HCT116 (cell line): ENCODE measurements around the gene VASN. TPM values are rescaled to one million over a fixed set of nuclear protein-coding genes. Genes with fewer than 3 reads are reported as not detected.
A peak's percentile ranks its signal among the peaks of the same experiment; 100 is the strongest.

Experiments
- ATAC-seq: fragments of 200-7000 bp; cut with Tn5 transposase; 2 replicates; pipeline ENCODE4 v1.9.1; 2020; ENCODE audit warnings: mild to moderate bottlenecking, moderate library complexity
- BruUV-seq: library from RNA; stranded (reverse); fragments of 400-500 nt; replicated peaks from 2 replicates; lab custom pipeline; 2021; lab: Mats Ljungman, UMichigan
- CTCF ChIA-PET: fragments of 300-600 bp; sonication (Branson Sonifier 250); formaldehyde crosslinking; loops from one replicate; lab custom pipeline; 2021; ENCODE audit warnings: antibody characterized with exemption; lab: Charles Lee
- POLR2A ChIA-PET: fragments of 300-600, 350-600 bp; sonication (Branson Sonifier 250); formaldehyde crosslinking; loops from one replicate; lab custom pipeline; 2021; ENCODE audit warnings: antibody characterized with exemption; lab: Charles Lee
- RAD21 ChIA-PET, 2 experiments: fragments of 300-600 bp; sonication (Branson Sonifier 250); formaldehyde crosslinking; loops; one replicate each; lab custom pipeline; 2023; ENCODE audit warnings: low total read pairs in 2 of 2; ENCODE audit not compliant: uncharacterized antibody in 2 of 2, unreplicated experiment in 2 of 2, low non-redundant PET in 1 of 2; lab: Charles Lee
- DNase-seq: peaks from one replicate; pipeline ENCODE4 v3.0.0-alpha.2; 2010; ENCODE audit warnings: low read depth, low spot score
- H2AFZ ChIP-seq: fragments of 200-600 bp; shearing (Covaris generic), sonication (generic); 2 replicates; pipeline ENCODE4 v1.6.1; 2017; ENCODE audit warnings: low read depth, mixed run types, mixed read lengths, antibody characterized with exemption, low read length; ENCODE audit not compliant: poor library complexity, severe bottlenecking
- H3K27ac ChIP-seq: 2 replicates; pipeline ENCODE4 v1.5.1; 2012; ENCODE audit warnings: low read depth, low read length
- H3K27me3 ChIP-seq: fragments of 200-600 bp; sonication (generic); 2 replicates; pipeline ENCODE4 v1.6.1; 2016; ENCODE audit warnings: mixed run types, low read length, mixed read lengths; ENCODE audit not compliant: insufficient read depth
- H3K36me3 ChIP-seq, 2 experiments: fragments of 200-500 bp in 1 of 2; fragments of 200-600 bp in 1 of 2; sonication (Bioruptor generic) in 1 of 2; sonication (generic) in 1 of 2; 2 replicates each; pipeline versions ENCODE4 v1.5.1 to v1.6.1; 2014 to 2016; ENCODE audit warnings: low read length in 2 of 2, inconsistent platforms in 1 of 2, mixed read lengths in 1 of 2, mixed run types in 1 of 2; ENCODE audit not compliant: insufficient read depth in 2 of 2, control insufficient read depth in 1 of 2
- H3K4me1 ChIP-seq, 2 experiments: fragments of 200-600 bp in 1 of 2; sonication (generic) in 1 of 2; 2 replicates each; pipeline versions ENCODE4 v1.5.1 to v1.6.1; 2012 to 2017; ENCODE audit warnings: low read length in 2 of 2, inconsistent platforms in 1 of 2, mild to moderate bottlenecking in 1 of 2, mixed read lengths in 1 of 2, mixed run types in 1 of 2, moderate library complexity in 1 of 2; ENCODE audit not compliant: insufficient read depth in 2 of 2, control insufficient read depth in 1 of 2
- H3K4me2 ChIP-seq: fragments of 200-600 bp; sonication (generic); 2 replicates; pipeline ENCODE4 v1.6.1; 2017; ENCODE audit warnings: mixed run types, low read length, mixed read lengths
- H3K4me3 ChIP-seq, 2 experiments: fragments of 200-600 bp in 1 of 2; sonication (generic) in 1 of 2; replicated peaks in 1 of 2; 2 replicates each; pipeline ENCODE4 v1.5.1; 2011 to 2016; ENCODE audit warnings: low read length in 2 of 2, control low read depth in 1 of 2, low read depth in 1 of 2, mild to moderate bottlenecking in 1 of 2, mixed read lengths in 1 of 2, mixed run types in 1 of 2
- H3K79me2 ChIP-seq: fragments of 200-600 bp; sonication (generic); 2 replicates; pipeline ENCODE4 v1.6.1; 2017; ENCODE audit warnings: mild to moderate bottlenecking, mixed run types, low read length, moderate library complexity, mixed read lengths; ENCODE audit not compliant: insufficient read depth
- H3K9ac ChIP-seq: fragments of 200-600 bp; sonication (generic); 2 replicates; pipeline ENCODE4 v1.6.1; 2016; ENCODE audit warnings: low read length, mixed read lengths
- H3K9me2 ChIP-seq: fragments of 200-600 bp; sonication (generic), shearing (Covaris generic); 2 replicates; pipeline ENCODE4 v1.6.1; 2017; ENCODE audit warnings: mixed run types, mild to moderate bottlenecking, moderate library complexity; ENCODE audit not compliant: insufficient read depth
- H3K9me3 ChIP-seq, 2 experiments: fragments of 200-500 bp in 1 of 2; fragments of 200-600 bp in 1 of 2; sonication (Bioruptor generic) in 1 of 2; sonication (generic) in 1 of 2; 2 replicates each; pipeline ENCODE4 v1.6.1; 2014 to 2017; ENCODE audit warnings: low read length in 2 of 2, mixed read lengths in 2 of 2, inconsistent platforms in 1 of 2, low read depth in 1 of 2, mild to moderate bottlenecking in 1 of 2, mixed run types in 1 of 2, moderate library complexity in 1 of 2; ENCODE audit not compliant: control insufficient read depth in 1 of 2, insufficient read depth in 1 of 2
- H4K20me1 ChIP-seq: fragments of 200-600 bp; sonication (generic), shearing (Covaris generic); 2 replicates; pipeline ENCODE4 v1.6.1; 2017; ENCODE audit warnings: mixed run types, mild to moderate bottlenecking, moderate library complexity; ENCODE audit not compliant: insufficient read depth
- ATF3 ChIP-seq: IDR thresholded peaks from 2 replicates; pipeline ENCODE4 v1.6.1; 2012
- CBX3 ChIP-seq: IDR thresholded peaks from 2 replicates; pipeline ENCODE4 v1.6.1; 2012; ENCODE audit warnings: low read depth
- EGR1 ChIP-seq: IDR thresholded peaks from 2 replicates; pipeline ENCODE4 v1.6.1; 2012; ENCODE audit warnings: low read depth
- ELF1 ChIP-seq: IDR thresholded peaks from 2 replicates; pipeline ENCODE4 v1.6.1; 2012; ENCODE audit warnings: low read depth, borderline replicate concordance
- EZH2 ChIP-seq: fragments of 200-600 bp; sonication (generic); IDR thresholded peaks from 2 replicates; pipeline ENCODE4 v1.6.1; 2017; ENCODE audit warnings: antibody characterized with exemption, mixed run types
- JUND ChIP-seq: IDR thresholded peaks from 2 replicates; pipeline ENCODE4 v1.6.1; 2012
- POLR2A ChIP-seq: IDR thresholded peaks from 2 replicates; pipeline ENCODE4 v1.7.0; 2011; ENCODE audit warnings: borderline replicate concordance; ENCODE audit not compliant: insufficient read depth, insufficient read length; ENCODE audit errors: extremely low read depth
- POLR2AphosphoS5 ChIP-seq: IDR thresholded peaks from 2 replicates; pipeline ENCODE4 v1.6.1; 2011; ENCODE audit warnings: mild to moderate bottlenecking, low read depth, low read length, moderate library complexity
- RAD21 ChIP-seq: IDR thresholded peaks from 2 replicates; pipeline ENCODE4 v1.6.1; 2012; ENCODE audit warnings: low read depth, mild to moderate bottlenecking
- SP1 ChIP-seq: IDR thresholded peaks from 2 replicates; pipeline ENCODE4 v1.6.1; 2012; ENCODE audit warnings: low read depth
- SRF ChIP-seq: IDR thresholded peaks from 2 replicates; pipeline ENCODE4 v1.6.1; 2012; ENCODE audit warnings: low read depth
- YY1 ChIP-seq: IDR thresholded peaks from 2 replicates; pipeline ENCODE4 v1.6.1; 2011; ENCODE audit warnings: low read length, low read depth, moderate library complexity, mild to moderate bottlenecking; ENCODE audit not compliant: insufficient replicate concordance; ENCODE audit errors: extremely low read depth
- intact Hi-C: fragments of 100-400 bp; cut with micrococcal nuclease; formaldehyde crosslinking; loops from 2 replicates; pipeline ENCODE4 v1.10.0; 2022
- total RNA-seq: library from RNA; stranded (reverse); gene quantifications from one replicate; pipeline ENCODE4 v1.2.1, GENCODE V29; 2021; ENCODE audit not compliant: unreplicated experiment
- TF ChIP-seq, protein P1 (sequence below): IDR thresholded peaks from 2 replicates; pipeline ENCODE4 v1.6.1; 2012
- TF ChIP-seq, protein P2 (sequence below): IDR thresholded peaks from 2 replicates; pipeline ENCODE4 v1.6.1; 2012; ENCODE audit warnings: low read depth
- TF ChIP-seq, protein P3 (sequence below), 3 experiments: fragments of 200-600 bp in 1 of 3; sonication (generic) in 1 of 3; IDR thresholded peaks in 2 of 3; conservative IDR thresholded peaks in 1 of 3; 2 replicates each; pipeline ENCODE4 v1.5.1; 2012 to 2017; ENCODE audit warnings: low read depth in 2 of 3, low read length in 2 of 3, antibody characterized with exemption in 1 of 3, borderline replicate concordance in 1 of 3, control low read depth in 1 of 3, mild to moderate bottlenecking in 1 of 3, mixed read lengths in 1 of 3, mixed run types in 1 of 3, moderate library complexity in 1 of 3; ENCODE audit not compliant: insufficient read depth in 1 of 3

Gene VASN
- total RNA-seq, 1 experiment from 2014 or later, result 6.3 TPM

GRCh38 chr16:4386451-4386805 is 14.8 kb downstream of the VASN start:
- Histone ChIP-seq H3K9me2 (no peaks in the 10 kb centered on the region), H2AFZ (no peak overlapping the region), H3K4me3 (no peak overlapping the region), H3K9ac (no peak overlapping the region), H3K79me2 (no peaks in the 10 kb centered on the region), H3K27me3 (no peaks in the 10 kb centered on the region), H4K20me1 (no peaks in the 10 kb centered on the region), H3K27ac (no peak overlapping the region), H3K9me3 (no peaks in the 10 kb centered on the region), H3K36me3 (no peaks in the 10 kb centered on the region), H3K4me1 (peaks cover 0 to 3% of the 10 kb centered on the region in 2 experiments; a peak in 1 of 4 replicates), H3K4me2 (no peak overlapping the region)
- DNase-seq (no peak), ATAC-seq (peak; percentile 35)
- TF ChIP-seq SRF (no peak), RAD21 (no peak), CBX3 (no peak), POLR2AphosphoS5 (no peak), ELF1 (no peak), EZH2 (no peak), SP1 (no peak), ATF3 (no peak), JUND (no peak), YY1 (no peak), EGR1 (no peak), POLR2A (no peak)
- TF ChIP-seq, protein P1, sequence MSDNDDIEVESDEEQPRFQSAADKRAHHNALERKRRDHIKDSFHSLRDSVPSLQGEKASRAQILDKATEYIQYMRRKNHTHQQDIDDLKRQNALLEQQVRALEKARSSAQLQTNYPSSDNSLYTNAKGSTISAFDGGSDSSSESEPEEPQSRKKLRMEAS, result no peak
- TF ChIP-seq, protein P2, sequence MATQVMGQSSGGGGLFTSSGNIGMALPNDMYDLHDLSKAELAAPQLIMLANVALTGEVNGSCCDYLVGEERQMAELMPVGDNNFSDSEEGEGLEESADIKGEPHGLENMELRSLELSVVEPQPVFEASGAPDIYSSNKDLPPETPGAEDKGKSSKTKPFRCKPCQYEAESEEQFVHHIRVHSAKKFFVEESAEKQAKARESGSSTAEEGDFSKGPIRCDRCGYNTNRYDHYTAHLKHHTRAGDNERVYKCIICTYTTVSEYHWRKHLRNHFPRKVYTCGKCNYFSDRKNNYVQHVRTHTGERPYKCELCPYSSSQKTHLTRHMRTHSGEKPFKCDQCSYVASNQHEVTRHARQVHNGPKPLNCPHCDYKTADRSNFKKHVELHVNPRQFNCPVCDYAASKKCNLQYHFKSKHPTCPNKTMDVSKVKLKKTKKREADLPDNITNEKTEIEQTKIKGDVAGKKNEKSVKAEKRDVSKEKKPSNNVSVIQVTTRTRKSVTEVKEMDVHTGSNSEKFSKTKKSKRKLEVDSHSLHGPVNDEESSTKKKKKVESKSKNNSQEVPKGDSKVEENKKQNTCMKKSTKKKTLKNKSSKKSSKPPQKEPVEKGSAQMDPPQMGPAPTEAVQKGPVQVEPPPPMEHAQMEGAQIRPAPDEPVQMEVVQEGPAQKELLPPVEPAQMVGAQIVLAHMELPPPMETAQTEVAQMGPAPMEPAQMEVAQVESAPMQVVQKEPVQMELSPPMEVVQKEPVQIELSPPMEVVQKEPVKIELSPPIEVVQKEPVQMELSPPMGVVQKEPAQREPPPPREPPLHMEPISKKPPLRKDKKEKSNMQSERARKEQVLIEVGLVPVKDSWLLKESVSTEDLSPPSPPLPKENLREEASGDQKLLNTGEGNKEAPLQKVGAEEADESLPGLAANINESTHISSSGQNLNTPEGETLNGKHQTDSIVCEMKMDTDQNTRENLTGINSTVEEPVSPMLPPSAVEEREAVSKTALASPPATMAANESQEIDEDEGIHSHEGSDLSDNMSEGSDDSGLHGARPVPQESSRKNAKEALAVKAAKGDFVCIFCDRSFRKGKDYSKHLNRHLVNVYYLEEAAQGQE, result no peak
- TF ChIP-seq, protein P3, sequence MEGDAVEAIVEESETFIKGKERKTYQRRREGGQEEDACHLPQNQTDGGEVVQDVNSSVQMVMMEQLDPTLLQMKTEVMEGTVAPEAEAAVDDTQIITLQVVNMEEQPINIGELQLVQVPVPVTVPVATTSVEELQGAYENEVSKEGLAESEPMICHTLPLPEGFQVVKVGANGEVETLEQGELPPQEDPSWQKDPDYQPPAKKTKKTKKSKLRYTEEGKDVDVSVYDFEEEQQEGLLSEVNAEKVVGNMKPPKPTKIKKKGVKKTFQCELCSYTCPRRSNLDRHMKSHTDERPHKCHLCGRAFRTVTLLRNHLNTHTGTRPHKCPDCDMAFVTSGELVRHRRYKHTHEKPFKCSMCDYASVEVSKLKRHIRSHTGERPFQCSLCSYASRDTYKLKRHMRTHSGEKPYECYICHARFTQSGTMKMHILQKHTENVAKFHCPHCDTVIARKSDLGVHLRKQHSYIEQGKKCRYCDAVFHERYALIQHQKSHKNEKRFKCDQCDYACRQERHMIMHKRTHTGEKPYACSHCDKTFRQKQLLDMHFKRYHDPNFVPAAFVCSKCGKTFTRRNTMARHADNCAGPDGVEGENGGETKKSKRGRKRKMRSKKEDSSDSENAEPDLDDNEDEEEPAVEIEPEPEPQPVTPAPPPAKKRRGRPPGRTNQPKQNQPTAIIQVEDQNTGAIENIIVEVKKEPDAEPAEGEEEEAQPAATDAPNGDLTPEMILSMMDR (IDR thresholded peaks at IDR 0.05 in 2 of 3, conservative IDR thresholded peaks at IDR 0.05 in 1 of 3; ENCODE audit: borderline replicate concordance in 1 of 3, insufficient read depth in 1 of 3, low read depth in 2 of 3, low read length in 2 of 3), result no peak
- intact Hi-C loops, result no loop called here
- POLR2A ChIA-PET, result no interaction called here
- CTCF ChIA-PET, result interaction anchor here (1.7 kb wide), 1 partner anchor 16 kb away, joined by 3 read pairs; no protein-coding TSS in a partner anchor
- RAD21 ChIA-PET, result no interaction called here
- no TSS peak for BruUV-seq
